Thyroid gland (tissue), 4 donors: Measurements from ENCODE around the gene LIN28B. TPM values are rescaled to one million over a fixed set of nuclear protein-coding genes. Genes with fewer than 3 reads are reported as not detected.

Experiments
- DNase-seq, 2 donors: peaks; one replicate each; pipeline ENCODE4 v3.0.0-alpha.2; 2019
- H3K27ac ChIP-seq, 3 donors: fragments of 200-600 bp; sonication (generic); 1 replicate in 2 of 3; 2 replicates in 1 of 3; pipeline ENCODE4 v1.5.1; 2016 to 2019; ENCODE audit warnings: mild to moderate bottlenecking in 1 of 3, moderate library complexity in 1 of 3
- H3K27me3 ChIP-seq: fragments of 200-600 bp; sonication (generic); one replicate; pipeline ENCODE4 v1.5.1; 2019
- H3K36me3 ChIP-seq, 2 donors: fragments of 200-600 bp; sonication (generic); one replicate each; pipeline ENCODE4 v1.5.1; 2016 to 2019
- H3K4me1 ChIP-seq, 2 donors: fragments of 200-600 bp; sonication (generic); one replicate each; pipeline ENCODE4 v1.5.1; 2017 to 2019
- H3K4me3 ChIP-seq, 3 donors: fragments of 200-600 bp; sonication (generic); replicated peaks in 1 of 3; 1 replicate in 2 of 3; 2 replicates in 1 of 3; pipeline ENCODE4 v1.5.1; 2016; ENCODE audit warnings: mild to moderate bottlenecking in 1 of 3
- H3K9me3 ChIP-seq: fragments of 200-600 bp; sonication (generic); one replicate; pipeline ENCODE4 v1.5.1; 2017
- CTCF ChIP-seq, 6 experiments: fragments of 200-600 bp in 3 of 6; fragments of 450-650 bp in 3 of 6; sonication (generic) in 3 of 6; IDR thresholded peaks; one replicate each; pipeline ENCODE4 v1.5.1; 2016 to 2019; ENCODE audit warnings: antibody characterized with exemption in 6 of 6, mild to moderate bottlenecking in 2 of 6, inconsistent platforms in 1 of 6, moderate library complexity in 1 of 6
- POLR2A ChIP-seq, 2 donors: fragments of 450-650 bp; IDR thresholded peaks; one replicate each; pipeline ENCODE4 v1.6.1; 2017; ENCODE audit warnings: antibody characterized with exemption in 2 of 2, mild to moderate bottlenecking in 2 of 2, moderate library complexity in 1 of 2
- WGBS, 2 donors: methylation state at CpG; one replicate each; pipeline ENCODE4 v1.1.5; 2017; 5-methylcytosine and 5-hydroxymethylcytosine counted together
- intact Hi-C: fragments of 100-400 bp; cut with DNase I; formaldehyde crosslinking; loops from one replicate; pipeline ENCODE4 v1.15.1; 2023
- total RNA-seq, 4 donors: library from RNA; depleted of rRNA; stranded (reverse); fragments of >200 nt; gene quantifications; one replicate each; pipeline ENCODE4 v1.2.3, GENCODE V29; 2016

The LIN28B gene
- total RNA-seq, 4 donors from 2014 or later, result 0.24 TPM; not detected in 3

GRCh38 chr6:104940893-104941728 is 15.8 kb upstream of the LIN28B start:
- peak; percentile 21 to 22 for DNase-seq
- no peaks in the 10 kb centered on the region for H3K9me3 ChIP-seq
- H3K4me1 ChIP-seq, result peaks cover 0 to 6% of the 10 kb centered on the region in 2 donors
- no peak overlapping the region for H3K27ac ChIP-seq
- no peaks in the 10 kb centered on the region for H3K36me3 ChIP-seq
- WGBS, 2 donors, result 6 to 22% methylated on average over 17 to 66 of the region's 104 CpGs
- H3K4me3 ChIP-seq, result peak overlapping the region in 1 of 3 donors; percentile 2
- peaks cover 47% of the 10 kb centered on the region for H3K27me3 ChIP-seq
- TF ChIP-seq CTCF (IDR thresholded peaks at IDR 0.05) (peak in 2 of 6 experiments; percentile 30 to 59), POLR2A (IDR thresholded peaks at IDR 0.05) (no peak)
- intact Hi-C loops, result no loop called here

- Histone ChIP-seq H3K4me3 (no peak overlapping the region), H3K27me3 (peaks cover 53% of the 10 kb centered on the region), H3K27ac (no peak overlapping the region), H3K36me3 (no peaks in the 10 kb centered on the region), H3K9me3 (no peaks in the 10 kb centered on the region), H3K4me1 (peaks cover 0 to 6% of the 10 kb centered on the region in 2 donors)
- TF ChIP-seq CTCF (IDR thresholded peaks at IDR 0.05) (no peak), POLR2A (IDR thresholded peaks at IDR 0.05) (no peak)
- no peak for DNase-seq
- intact Hi-C loops, result no loop called here
- 14 to 15% methylated on average over 7 of the region's 7 CpGs for WGBS, 2 donors
These were observed 15.2 kb upstream of the LIN28B start for GRCh38 chr6:104941729-104942091.

GRCh38 chr6:104943781-104944180 is 13.1 kb upstream of the LIN28B start:
- H3K9me3 ChIP-seq, result no peaks in the 10 kb centered on the region
- DNase-seq, result no peak
- 67 to 68% methylated on average over 3 of the region's 3 CpGs for WGBS, 2 donors
- intact Hi-C loops, result no loop called here
- no peaks in the 10 kb centered on the region for H3K36me3 ChIP-seq
- peaks cover 0 to 6% of the 10 kb centered on the region in 2 donors for H3K4me1 ChIP-seq
- no peak overlapping the region for H3K4me3 ChIP-seq
- TF ChIP-seq POLR2A (IDR thresholded peaks at IDR 0.05) (no peak), CTCF (IDR thresholded peaks at IDR 0.05) (no peak)
- no peak overlapping the region for H3K27ac ChIP-seq
- H3K27me3 ChIP-seq, result peaks cover 60% of the 10 kb centered on the region

GRCh38 chr6:104949206-104949605 is 7.7 kb upstream of the LIN28B start:
- Histone ChIP-seq H3K4me3 (no peak overlapping the region), H3K9me3 (no peaks in the 10 kb centered on the region), H3K27me3 (peaks cover 55% of the 10 kb centered on the region), H3K4me1 (no peaks in the 10 kb centered on the region), H3K36me3 (no peaks in the 10 kb centered on the region), H3K27ac (no peak overlapping the region)
- DNase-seq, result no peak
- 37 to 45% methylated on average over 2 of the region's 2 CpGs for WGBS, 2 donors
- no peak for TF ChIP-seq POLR2A (IDR thresholded peaks at IDR 0.05)
- no peak for TF ChIP-seq CTCF (IDR thresholded peaks at IDR 0.05)
- intact Hi-C loops, result no loop called here

- Histone ChIP-seq H3K27ac (no peak overlapping the region), H3K4me3 (no peak overlapping the region), H3K4me1 (no peaks in the 10 kb centered on the region), H3K27me3 (peaks cover 43% of the 10 kb centered on the region), H3K9me3 (no peaks in the 10 kb centered on the region), H3K36me3 (no peaks in the 10 kb centered on the region)
- WGBS, 2 donors, result 88 to 92% methylated on average over 1 of the region's 1 CpG
- intact Hi-C loops, result no loop called here
- no peak for DNase-seq
- TF ChIP-seq CTCF (IDR thresholded peaks at IDR 0.05), result no peak
- TF ChIP-seq POLR2A (IDR thresholded peaks at IDR 0.05), result no peak
These were observed 5.2 kb upstream of the LIN28B start for GRCh38 chr6:104951677-104952076.
